SK-N-SH (cell line): ENCODE results near the gene KRTAP10-1.

Source experiments
- CHD2 ChIP-seq: fragments of 150-350 bp; IDR thresholded peaks from 2 replicates; pipeline ENCODE4 v1.6.1; 2018; ENCODE audit warnings: low read length; ENCODE audit not compliant: partially characterized antibody
- EP300 ChIP-seq, 2 experiments: IDR thresholded peaks; 2 replicates each; pipeline versions ENCODE4 v1.4.0 to v1.6.1; 2012; ENCODE audit warnings: borderline replicate concordance in 1 of 2, low read depth in 1 of 2, low read length in 1 of 2
- FOXM1 ChIP-seq: IDR thresholded peaks from 2 replicates; pipeline ENCODE4 v1.4.0; 2012; ENCODE audit warnings: low read depth, mild to moderate bottlenecking
- JUND ChIP-seq: IDR thresholded peaks from 2 replicates; pipeline ENCODE4 v1.4.0; 2012
- NFIC ChIP-seq: IDR thresholded peaks from 2 replicates; pipeline ENCODE4 v1.4.0; 2012; ENCODE audit warnings: borderline replicate concordance
- POLR2AphosphoS5 ChIP-seq: IDR thresholded peaks from 2 replicates; pipeline ENCODE4 v1.6.1; 2012; ENCODE audit warnings: low read depth, low read length
- TAF1 ChIP-seq: IDR thresholded peaks from 2 replicates; pipeline ENCODE4 v1.6.1; 2012; ENCODE audit warnings: low read depth, mild to moderate bottlenecking, low read length, moderate library complexity, borderline replicate concordance
- TCF12 ChIP-seq: IDR thresholded peaks from 2 replicates; pipeline ENCODE4 v1.4.0; 2012
- TF ChIP-seq, protein P1 (sequence below): fragments of 200-600 bp; sonication (generic); IDR thresholded peaks from 2 replicates; pipeline ENCODE4 v1.6.1; 2017; ENCODE audit warnings: antibody characterized with exemption, mild to moderate bottlenecking, moderate library complexity
- TF ChIP-seq, protein P2 (sequence below): IDR thresholded peaks from 2 replicates; pipeline ENCODE4 v1.4.0; 2012; ENCODE audit warnings: low read depth, borderline replicate concordance
- TF ChIP-seq, protein P3 (sequence below): IDR thresholded peaks from 2 replicates; pipeline ENCODE4 v1.6.1; 2012; ENCODE audit warnings: mild to moderate bottlenecking, low read depth, low read length, moderate library complexity
- TF ChIP-seq, protein P4 (sequence below): fragments of 150-350 bp; IDR thresholded peaks from 2 replicates; pipeline ENCODE4 v1.6.1; 2017; ENCODE audit warnings: antibody characterized with exemption, low read length, low read depth, borderline replicate concordance
- TF ChIP-seq, protein P5 (sequence below): IDR thresholded peaks from 2 replicates; pipeline ENCODE4; 2012

DNA sequence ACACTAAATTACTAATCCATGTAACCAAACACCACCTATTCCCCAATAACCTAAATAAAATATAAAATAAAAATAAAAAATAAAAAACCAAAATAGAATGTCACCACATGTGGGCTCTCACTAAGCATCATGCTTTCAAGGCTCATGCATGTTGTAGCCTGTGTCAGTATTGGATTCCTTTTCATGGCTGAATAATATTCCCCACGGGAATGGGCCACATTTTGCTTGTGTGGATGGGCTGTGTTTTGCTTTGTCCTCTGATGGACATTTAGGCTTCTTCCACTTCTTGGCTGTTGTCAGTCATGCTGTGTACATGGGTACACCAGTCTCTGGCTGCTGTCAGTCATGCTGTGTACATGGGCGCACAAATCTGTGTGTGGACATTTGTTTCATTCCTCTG is 49.1 kb upstream of the KRTAP10-1 start:
- TF ChIP-seq TCF12, result no peak
- TF ChIP-seq, protein P1, sequence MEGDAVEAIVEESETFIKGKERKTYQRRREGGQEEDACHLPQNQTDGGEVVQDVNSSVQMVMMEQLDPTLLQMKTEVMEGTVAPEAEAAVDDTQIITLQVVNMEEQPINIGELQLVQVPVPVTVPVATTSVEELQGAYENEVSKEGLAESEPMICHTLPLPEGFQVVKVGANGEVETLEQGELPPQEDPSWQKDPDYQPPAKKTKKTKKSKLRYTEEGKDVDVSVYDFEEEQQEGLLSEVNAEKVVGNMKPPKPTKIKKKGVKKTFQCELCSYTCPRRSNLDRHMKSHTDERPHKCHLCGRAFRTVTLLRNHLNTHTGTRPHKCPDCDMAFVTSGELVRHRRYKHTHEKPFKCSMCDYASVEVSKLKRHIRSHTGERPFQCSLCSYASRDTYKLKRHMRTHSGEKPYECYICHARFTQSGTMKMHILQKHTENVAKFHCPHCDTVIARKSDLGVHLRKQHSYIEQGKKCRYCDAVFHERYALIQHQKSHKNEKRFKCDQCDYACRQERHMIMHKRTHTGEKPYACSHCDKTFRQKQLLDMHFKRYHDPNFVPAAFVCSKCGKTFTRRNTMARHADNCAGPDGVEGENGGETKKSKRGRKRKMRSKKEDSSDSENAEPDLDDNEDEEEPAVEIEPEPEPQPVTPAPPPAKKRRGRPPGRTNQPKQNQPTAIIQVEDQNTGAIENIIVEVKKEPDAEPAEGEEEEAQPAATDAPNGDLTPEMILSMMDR, result no peak
- no peak for TF ChIP-seq NFIC
- TF ChIP-seq, protein P2, sequence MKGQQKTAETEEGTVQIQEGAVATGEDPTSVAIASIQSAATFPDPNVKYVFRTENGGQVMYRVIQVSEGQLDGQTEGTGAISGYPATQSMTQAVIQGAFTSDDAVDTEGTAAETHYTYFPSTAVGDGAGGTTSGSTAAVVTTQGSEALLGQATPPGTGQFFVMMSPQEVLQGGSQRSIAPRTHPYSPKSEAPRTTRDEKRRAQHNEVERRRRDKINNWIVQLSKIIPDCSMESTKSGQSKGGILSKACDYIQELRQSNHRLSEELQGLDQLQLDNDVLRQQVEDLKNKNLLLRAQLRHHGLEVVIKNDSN, result no peak
- TF ChIP-seq EP300 (IDR thresholded peaks at IDR 0.05; ENCODE audit: borderline replicate concordance in 1 of 2, low read depth in 1 of 2, low read length in 1 of 2), result no peak
- TF ChIP-seq CHD2, result no peak
- TF ChIP-seq, protein P3, sequence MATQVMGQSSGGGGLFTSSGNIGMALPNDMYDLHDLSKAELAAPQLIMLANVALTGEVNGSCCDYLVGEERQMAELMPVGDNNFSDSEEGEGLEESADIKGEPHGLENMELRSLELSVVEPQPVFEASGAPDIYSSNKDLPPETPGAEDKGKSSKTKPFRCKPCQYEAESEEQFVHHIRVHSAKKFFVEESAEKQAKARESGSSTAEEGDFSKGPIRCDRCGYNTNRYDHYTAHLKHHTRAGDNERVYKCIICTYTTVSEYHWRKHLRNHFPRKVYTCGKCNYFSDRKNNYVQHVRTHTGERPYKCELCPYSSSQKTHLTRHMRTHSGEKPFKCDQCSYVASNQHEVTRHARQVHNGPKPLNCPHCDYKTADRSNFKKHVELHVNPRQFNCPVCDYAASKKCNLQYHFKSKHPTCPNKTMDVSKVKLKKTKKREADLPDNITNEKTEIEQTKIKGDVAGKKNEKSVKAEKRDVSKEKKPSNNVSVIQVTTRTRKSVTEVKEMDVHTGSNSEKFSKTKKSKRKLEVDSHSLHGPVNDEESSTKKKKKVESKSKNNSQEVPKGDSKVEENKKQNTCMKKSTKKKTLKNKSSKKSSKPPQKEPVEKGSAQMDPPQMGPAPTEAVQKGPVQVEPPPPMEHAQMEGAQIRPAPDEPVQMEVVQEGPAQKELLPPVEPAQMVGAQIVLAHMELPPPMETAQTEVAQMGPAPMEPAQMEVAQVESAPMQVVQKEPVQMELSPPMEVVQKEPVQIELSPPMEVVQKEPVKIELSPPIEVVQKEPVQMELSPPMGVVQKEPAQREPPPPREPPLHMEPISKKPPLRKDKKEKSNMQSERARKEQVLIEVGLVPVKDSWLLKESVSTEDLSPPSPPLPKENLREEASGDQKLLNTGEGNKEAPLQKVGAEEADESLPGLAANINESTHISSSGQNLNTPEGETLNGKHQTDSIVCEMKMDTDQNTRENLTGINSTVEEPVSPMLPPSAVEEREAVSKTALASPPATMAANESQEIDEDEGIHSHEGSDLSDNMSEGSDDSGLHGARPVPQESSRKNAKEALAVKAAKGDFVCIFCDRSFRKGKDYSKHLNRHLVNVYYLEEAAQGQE, result no peak
- TF ChIP-seq, protein P4, sequence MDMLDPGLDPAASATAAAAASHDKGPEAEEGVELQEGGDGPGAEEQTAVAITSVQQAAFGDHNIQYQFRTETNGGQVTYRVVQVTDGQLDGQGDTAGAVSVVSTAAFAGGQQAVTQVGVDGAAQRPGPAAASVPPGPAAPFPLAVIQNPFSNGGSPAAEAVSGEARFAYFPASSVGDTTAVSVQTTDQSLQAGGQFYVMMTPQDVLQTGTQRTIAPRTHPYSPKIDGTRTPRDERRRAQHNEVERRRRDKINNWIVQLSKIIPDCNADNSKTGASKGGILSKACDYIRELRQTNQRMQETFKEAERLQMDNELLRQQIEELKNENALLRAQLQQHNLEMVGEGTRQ, result no peak
- TF ChIP-seq TAF1, result no peak
- TF ChIP-seq, protein P5, sequence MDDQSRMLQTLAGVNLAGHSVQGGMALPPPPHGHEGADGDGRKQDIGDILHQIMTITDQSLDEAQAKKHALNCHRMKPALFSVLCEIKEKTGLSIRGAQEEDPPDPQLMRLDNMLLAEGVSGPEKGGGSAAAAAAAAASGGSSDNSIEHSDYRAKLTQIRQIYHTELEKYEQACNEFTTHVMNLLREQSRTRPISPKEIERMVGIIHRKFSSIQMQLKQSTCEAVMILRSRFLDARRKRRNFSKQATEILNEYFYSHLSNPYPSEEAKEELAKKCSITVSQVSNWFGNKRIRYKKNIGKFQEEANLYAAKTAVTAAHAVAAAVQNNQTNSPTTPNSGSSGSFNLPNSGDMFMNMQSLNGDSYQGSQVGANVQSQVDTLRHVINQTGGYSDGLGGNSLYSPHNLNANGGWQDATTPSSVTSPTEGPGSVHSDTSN, result no peak
- no peak for TF ChIP-seq POLR2AphosphoS5
- no peak for TF ChIP-seq FOXM1
- no peak for TF ChIP-seq JUND
